K562 (cell line): ENCODE measurements around the gene SLC25A21. TPM values are rescaled to one million over a fixed set of nuclear protein-coding genes. Genes with fewer than 3 reads are reported as not detected.

Source experiments
- ATAC-seq: fragments of 200-7000 bp; cut with Tn5 transposase; 3 replicates; pipeline ENCODE4 v1.9.1; 2020; ENCODE audit warnings: moderate library complexity
- BruUV-seq: library from RNA; stranded (reverse); fragments of 400-500 nt; replicated peaks from 2 replicates; lab custom pipeline; 2021; lab: Mats Ljungman, UMichigan
- CTCF ChIA-PET: fragments of 300-600 bp; formaldehyde crosslinking; extraction: SDS; loops from one replicate; lab custom pipeline; 2021; ENCODE audit warnings: low intra/inter-chr PET ratio; lab: Yijun Ruan, JAX
- POLR2A ChIA-PET: fragments of 300-600, 350-650 bp; sonication (Branson Sonifier 250); formaldehyde crosslinking; extraction: SDS; loops from one replicate; lab custom pipeline; 2021; ENCODE audit warnings: antibody characterized with exemption, inconsistent platforms; lab: Yijun Ruan, JAX
- DNase-seq, 4 experiments: peaks; one replicate each; pipeline versions ENCODE4 v3.0.0 to v3.0.0-alpha.2; 2011 to 2018; ENCODE audit warnings: low spot score in 3 of 4, mixed read lengths in 3 of 4; ENCODE audit errors: extremely low read depth in 1 of 4
- FAIRE-seq: peaks from 2 replicates; lab custom pipeline; 2011; peaks lifted over from hg19 to GRCh38; lab: Jason Lieb, UNC
- H2AFZ ChIP-seq: 2 replicates; pipeline ENCODE4 v1.6.0; 2011; ENCODE audit warnings: low read depth, low read length, control low read depth, inconsistent platforms
- H3K27ac ChIP-seq: fragments of 200-600 bp; 3 replicates; pipeline ENCODE4 v1.8.0; 2011; ENCODE audit warnings: low read depth, mild to moderate bottlenecking, control low read depth, inconsistent platforms, low read length, moderate library complexity, mixed read lengths; ENCODE audit errors: extremely low read depth
- H3K27me3 ChIP-seq, 2 experiments: fragments of 300-600 bp in 1 of 2; 2 replicates in 1 of 2; 3 replicates in 1 of 2; pipeline versions ENCODE4 v1.6.0 to v1.8.0; 2011; ENCODE audit warnings: inconsistent platforms in 2 of 2, low read length in 2 of 2, mild to moderate bottlenecking in 1 of 2, mixed read lengths in 1 of 2, moderate library complexity in 1 of 2; ENCODE audit not compliant: control insufficient read depth in 2 of 2, insufficient read depth in 2 of 2
- H3K36me3 ChIP-seq: fragments of 300-600 bp; 3 replicates; pipeline ENCODE4 v1.8.0; 2011; ENCODE audit warnings: mild to moderate bottlenecking, low read length, inconsistent platforms; ENCODE audit not compliant: control insufficient read depth, insufficient read depth
- H3K4me1 ChIP-seq, 2 experiments: fragments of 200-600 bp in 1 of 2; replicated peaks in 1 of 2; 2 replicates in 1 of 2; 3 replicates in 1 of 2; pipeline versions ENCODE4 v1.5.1 to v1.8.0; 2011; ENCODE audit warnings: inconsistent platforms in 2 of 2, low read length in 2 of 2, mild to moderate bottlenecking in 1 of 2, mixed read lengths in 1 of 2, moderate library complexity in 1 of 2; ENCODE audit not compliant: control insufficient read depth in 2 of 2, insufficient read depth in 2 of 2
- H3K4me2 ChIP-seq: 2 replicates; pipeline ENCODE4 v1.6.1; 2011; ENCODE audit warnings: low read length, control low read depth, inconsistent platforms, mixed read lengths; ENCODE audit not compliant: insufficient read depth
- H3K4me3 ChIP-seq: fragments of 200-600 bp; sonication (generic), shearing (Covaris generic); 2 replicates; pipeline ENCODE4 v1.5.1; 2016; ENCODE audit warnings: control low read depth, inconsistent platforms
- H3K79me2 ChIP-seq: fragments of 200-600 bp; 3 replicates; pipeline ENCODE4 v1.8.0; 2011; ENCODE audit warnings: low read length, inconsistent platforms; ENCODE audit not compliant: control insufficient read depth, insufficient read depth
- H3K9ac ChIP-seq, 2 experiments: 2 replicates each; pipeline versions ENCODE4 v1.6.0 to v1.6.1; 2011; ENCODE audit warnings: low read depth in 2 of 2, low read length in 2 of 2, control low read depth in 1 of 2, inconsistent platforms in 1 of 2, mild to moderate bottlenecking in 1 of 2, mixed read lengths in 1 of 2; ENCODE audit not compliant: insufficient read depth in 1 of 2
- H3K9me1 ChIP-seq: one replicate; pipeline ENCODE4 v1.6.0; 2011; ENCODE audit warnings: inconsistent platforms, mild to moderate bottlenecking, low read length, moderate library complexity; ENCODE audit not compliant: control insufficient read depth, insufficient read depth
- H3K9me3 ChIP-seq: replicated peaks from 2 replicates; pipeline ENCODE4 v1.5.1; 2011; ENCODE audit warnings: low read depth, low read length, inconsistent platforms; ENCODE audit not compliant: control insufficient read depth, insufficient read depth
- H4K20me1 ChIP-seq: replicated peaks from 2 replicates; pipeline ENCODE4 v1.6.1; 2011; ENCODE audit warnings: low read length, inconsistent platforms, mixed read lengths; ENCODE audit not compliant: control insufficient read depth, insufficient read depth
- MEIS2 ChIP-seq: fragments of 450-650 bp; IDR thresholded peaks from 2 replicates; pipeline ENCODE4 v1.6.1; 2014; ENCODE audit warnings: mild to moderate bottlenecking; ENCODE audit not compliant: partially characterized antibody
- NCOA4 ChIP-seq: fragments of 450-650 bp; IDR thresholded peaks from 2 replicates; pipeline ENCODE4 v1.6.1; 2018; ENCODE audit warnings: mild to moderate bottlenecking; ENCODE audit not compliant: partially characterized antibody
- PKNOX1 ChIP-seq: fragments of 450-650 bp; IDR thresholded peaks from 2 replicates; pipeline ENCODE4 v1.6.1; 2016
- WGBS: fragments of 100-300 bp; shearing (Covaris generic); methylation state at CpG from one replicate; pipeline ENCODE4 v1.1.6; 2016; ENCODE audit warnings: low coverage, mixed read lengths; ENCODE audit not compliant: insufficient coverage; ENCODE audit errors: missing lambda C conversion rate; 5-methylcytosine and 5-hydroxymethylcytosine counted together
- in situ Hi-C: fragments of 300-500 bp; cut with MboI; formaldehyde crosslinking; loops from 4 replicates; pipeline ENCODE4 v1.15.0; 2018; ENCODE audit warnings: inconsistent platforms, mixed read lengths
- intact Hi-C: fragments of 100-400 bp; cut with micrococcal nuclease; formaldehyde crosslinking; loops from 2 replicates; pipeline ENCODE4 v1.14.2; 2022
- polyA plus RNA-seq, 8 experiments: library from polyadenylated mRNA; depleted of rRNA in 4 of 8; stranded (reverse) in 5 of 8; unstranded in 3 of 8; fragments of >200 nt; fragmentation: Nextera tagmentation in 2 of 8; fragmentation: Illumina TruSeq in 1 of 8; extraction: Ambion mirVana in 2 of 8; extraction: Trizol in 1 of 8; gene quantifications; 2 replicates each; pipeline versions ENCODE4 v1.2.1 to v1.2.3, GENCODE V29; 2011 to 2014; ENCODE audit warnings: inconsistent platforms in 1 of 8, missing spikeins in 1 of 8
- total RNA-seq, 7 experiments: library from RNA; depleted of rRNA in 6 of 7; stranded (reverse); fragments of >200 nt in 6 of 7; fragmentation: Illumina TruSeq in 2 of 7; extraction: Trizol in 2 of 7; gene quantifications; 2 replicates each; pipeline versions ENCODE4 v1.2.1 to v1.2.3, GENCODE V29; 2011 to 2021; ENCODE audit warnings: low replicate concordance in 1 of 7
- TF ChIP-seq, protein P1 (sequence below): IDR thresholded peaks from 3 replicates; pipeline ENCODE4 v1.6.1; 2011; ENCODE audit warnings: borderline replicate concordance, mild to moderate bottlenecking, moderate library complexity; ENCODE audit not compliant: insufficient read length; ENCODE audit errors: extremely low read depth
- TF ChIP-seq, protein P2 (sequence below), 2 experiments: IDR thresholded peaks in 1 of 2; conservative IDR thresholded peaks in 1 of 2; 2 replicates each; pipeline ENCODE4 v1.6.1; 2016; ENCODE audit warnings: low read depth in 2 of 2, mild to moderate bottlenecking in 1 of 2, missing compliant biosample characterization in 1 of 2, missing genetic modification characterization in 1 of 2, moderate library complexity in 1 of 2

SLC25A21 gene
- total and polyA plus RNA-seq, 9 of the 15 experiments (the other 6 are each of a cell fraction or from before 2014, with no cell fraction given), result 15.2 to 46.7 (median 28.7) TPM

GRCh38 chr14:36939265-36939664 lies 233.1 kb downstream of the SLC25A21 start:
- H2AFZ ChIP-seq, result no peak overlapping the region
- no peak for DNase-seq
- TF ChIP-seq, protein P1, sequence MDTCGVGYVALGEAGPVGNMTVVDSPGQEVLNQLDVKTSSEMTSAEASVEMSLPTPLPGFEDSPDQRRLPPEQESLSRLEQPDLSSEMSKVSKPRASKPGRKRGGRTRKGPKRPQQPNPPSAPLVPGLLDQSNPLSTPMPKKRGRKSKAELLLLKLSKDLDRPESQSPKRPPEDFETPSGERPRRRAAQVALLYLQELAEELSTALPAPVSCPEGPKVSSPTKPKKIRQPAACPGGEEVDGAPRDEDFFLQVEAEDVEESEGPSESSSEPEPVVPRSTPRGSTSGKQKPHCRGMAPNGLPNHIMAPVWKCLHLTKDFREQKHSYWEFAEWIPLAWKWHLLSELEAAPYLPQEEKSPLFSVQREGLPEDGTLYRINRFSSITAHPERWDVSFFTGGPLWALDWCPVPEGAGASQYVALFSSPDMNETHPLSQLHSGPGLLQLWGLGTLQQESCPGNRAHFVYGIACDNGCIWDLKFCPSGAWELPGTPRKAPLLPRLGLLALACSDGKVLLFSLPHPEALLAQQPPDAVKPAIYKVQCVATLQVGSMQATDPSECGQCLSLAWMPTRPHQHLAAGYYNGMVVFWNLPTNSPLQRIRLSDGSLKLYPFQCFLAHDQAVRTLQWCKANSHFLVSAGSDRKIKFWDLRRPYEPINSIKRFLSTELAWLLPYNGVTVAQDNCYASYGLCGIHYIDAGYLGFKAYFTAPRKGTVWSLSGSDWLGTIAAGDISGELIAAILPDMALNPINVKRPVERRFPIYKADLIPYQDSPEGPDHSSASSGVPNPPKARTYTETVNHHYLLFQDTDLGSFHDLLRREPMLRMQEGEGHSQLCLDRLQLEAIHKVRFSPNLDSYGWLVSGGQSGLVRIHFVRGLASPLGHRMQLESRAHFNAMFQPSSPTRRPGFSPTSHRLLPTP, result no peak
- TF ChIP-seq MEIS2 (peak; percentile 32), PKNOX1 (peak; percentile 20; the same call in 1 of the 2 replicates), NCOA4 (no peak)
- TF ChIP-seq, protein P2, sequence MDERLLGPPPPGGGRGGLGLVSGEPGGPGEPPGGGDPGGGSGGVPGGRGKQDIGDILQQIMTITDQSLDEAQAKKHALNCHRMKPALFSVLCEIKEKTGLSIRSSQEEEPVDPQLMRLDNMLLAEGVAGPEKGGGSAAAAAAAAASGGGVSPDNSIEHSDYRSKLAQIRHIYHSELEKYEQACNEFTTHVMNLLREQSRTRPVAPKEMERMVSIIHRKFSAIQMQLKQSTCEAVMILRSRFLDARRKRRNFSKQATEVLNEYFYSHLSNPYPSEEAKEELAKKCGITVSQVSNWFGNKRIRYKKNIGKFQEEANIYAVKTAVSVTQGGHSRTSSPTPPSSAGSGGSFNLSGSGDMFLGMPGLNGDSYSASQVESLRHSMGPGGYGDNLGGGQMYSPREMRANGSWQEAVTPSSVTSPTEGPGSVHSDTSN (CRISPR knock-in tag; IDR thresholded peaks at IDR 0.05; ENCODE audit: low read depth), result no peak
- TF ChIP-seq, protein P2 (tag; conservative IDR thresholded peaks at IDR 0.05; ENCODE audit: low read depth), result 0 out of 2 replicates have a peak, but pooled peaks have one; percentile 20
- TF ChIP-seq, all 486 proteins: peak for 3
- CTCF ChIA-PET, result no interaction called here
- 85% methylated on average over 2 of the region's 2 CpGs for WGBS
- ATAC-seq (no peak), FAIRE-seq (no peak)
- H3K9ac ChIP-seq, result no peak overlapping the region
- BruUV-seq, result no TSS peak
- POLR2A ChIA-PET, result no interaction called here
- in situ Hi-C loops, result no loop called here
- no peaks in the 10 kb centered on the region for H3K79me2 ChIP-seq
- no peaks in the 10 kb centered on the region for H3K27me3 ChIP-seq
- no peaks in the 10 kb centered on the region; the same call in 2 of the 3 replicates for H3K36me3 ChIP-seq
- H3K9me1 ChIP-seq, result no peaks in the 10 kb centered on the region
- no peak overlapping the region for H3K27ac ChIP-seq
- no peaks in the 10 kb centered on the region for H3K4me1 ChIP-seq
- H3K9me3 ChIP-seq, result no peaks in the 10 kb centered on the region
- H3K4me2 ChIP-seq, result no peak overlapping the region
- H4K20me1 ChIP-seq, result no peaks in the 10 kb centered on the region
- intact Hi-C loops, result no loop called here
- H3K4me3 ChIP-seq, result no peak overlapping the region
